Measurements from ENCODE around the gene ANAPC4. TPM values are rescaled to one million over a fixed set of nuclear protein-coding genes. Genes with fewer than 3 reads are reported as not detected.

The ANAPC4 gene
- total RNA-seq, 1 experiment from 2014 or later: 23.7 TPM

DNA sequence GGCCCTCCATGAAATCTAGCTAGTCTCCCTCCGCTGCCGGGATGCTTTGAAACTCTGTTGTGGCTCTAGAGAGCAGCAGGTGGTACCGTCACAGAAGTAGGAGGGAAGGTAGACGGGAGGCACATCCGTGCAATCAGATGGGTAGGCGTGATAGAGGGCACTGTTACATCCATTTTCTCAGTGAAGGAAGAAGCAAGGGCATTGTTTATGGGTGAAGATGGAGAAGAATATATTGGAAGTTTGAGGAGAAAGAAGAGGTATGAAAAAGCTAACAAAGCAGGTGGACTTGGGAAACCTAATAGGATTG lies 1.3 kb downstream of the ANAPC4 start:
- DNase-seq (ENCODE audit: low read depth): no peak

- DNase-seq (ENCODE audit: low read depth): no peak
Measured at GRCh38 chr4:25379591-25379990, 2.5 kb downstream of the ANAPC4 start.

DNA sequence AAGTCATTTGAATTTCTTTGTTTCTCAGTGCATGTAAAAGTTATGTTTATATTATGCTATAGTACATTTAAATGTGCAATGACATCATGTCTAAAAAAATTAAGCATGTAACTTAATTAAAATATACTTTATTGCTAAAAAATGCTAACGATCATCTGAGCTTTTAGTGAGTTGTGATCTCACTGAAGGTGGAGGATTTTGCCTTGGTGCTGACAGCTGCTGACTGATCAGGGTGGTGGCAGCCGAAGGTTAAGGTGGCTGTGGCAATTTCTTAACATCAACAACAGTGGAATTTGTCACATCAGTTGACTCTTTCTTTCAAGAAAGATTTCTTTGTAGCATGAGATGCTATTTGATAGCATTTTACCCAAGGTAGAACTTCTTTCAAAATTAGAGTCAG lies 6.6 kb downstream of the ANAPC4 start:
- no peak for DNase-seq (ENCODE audit: low read depth)

- DNase-seq (ENCODE audit: low read depth): no peak
Measured at GRCh38 chr4:25386926-25387325, 9.9 kb downstream of the ANAPC4 start.

DNA sequence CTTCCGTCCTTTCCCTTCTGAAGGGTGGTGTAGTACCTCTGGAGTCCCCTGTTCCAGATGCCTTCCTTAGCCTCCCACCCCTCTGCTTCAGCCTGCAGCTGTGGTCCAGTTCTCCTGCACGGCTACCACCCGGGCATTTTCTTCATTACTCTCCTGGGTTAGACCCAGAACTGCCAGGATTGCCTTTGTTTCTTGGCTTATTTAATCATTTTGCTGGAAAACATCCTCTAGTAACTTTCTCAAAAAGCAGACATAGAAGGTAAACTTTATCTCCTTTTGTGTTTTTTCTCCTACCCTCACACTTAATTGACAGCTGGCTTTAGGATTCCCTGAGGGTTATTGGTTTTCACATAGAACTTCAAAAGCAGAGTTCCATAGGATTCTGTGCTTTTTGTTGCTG lies 20.2 kb downstream of the ANAPC4 start:
- DNase-seq (ENCODE audit: low read depth): no peak

- no peak for DNase-seq (ENCODE audit: low read depth)
Measured at GRCh38 chr4:25399510-25399909, 22.4 kb downstream of the ANAPC4 start.

- no peak for DNase-seq (ENCODE audit: low read depth)
Measured at GRCh38 chr4:25401066-25401465, 24.0 kb downstream of the ANAPC4 start.

- no peak for DNase-seq (ENCODE audit: low read depth)
Measured at GRCh38 chr4:25402521-25402920, 25.5 kb downstream of the ANAPC4 start.

GRCh38 chr4:25403699-25404098 lies 26.6 kb downstream of the ANAPC4 start:
- DNase-seq (ENCODE audit: low read depth): no peak

- no peak for DNase-seq (ENCODE audit: low read depth)
Measured at GRCh38 chr4:25405453-25405852, 28.4 kb downstream of the ANAPC4 start.

DNA sequence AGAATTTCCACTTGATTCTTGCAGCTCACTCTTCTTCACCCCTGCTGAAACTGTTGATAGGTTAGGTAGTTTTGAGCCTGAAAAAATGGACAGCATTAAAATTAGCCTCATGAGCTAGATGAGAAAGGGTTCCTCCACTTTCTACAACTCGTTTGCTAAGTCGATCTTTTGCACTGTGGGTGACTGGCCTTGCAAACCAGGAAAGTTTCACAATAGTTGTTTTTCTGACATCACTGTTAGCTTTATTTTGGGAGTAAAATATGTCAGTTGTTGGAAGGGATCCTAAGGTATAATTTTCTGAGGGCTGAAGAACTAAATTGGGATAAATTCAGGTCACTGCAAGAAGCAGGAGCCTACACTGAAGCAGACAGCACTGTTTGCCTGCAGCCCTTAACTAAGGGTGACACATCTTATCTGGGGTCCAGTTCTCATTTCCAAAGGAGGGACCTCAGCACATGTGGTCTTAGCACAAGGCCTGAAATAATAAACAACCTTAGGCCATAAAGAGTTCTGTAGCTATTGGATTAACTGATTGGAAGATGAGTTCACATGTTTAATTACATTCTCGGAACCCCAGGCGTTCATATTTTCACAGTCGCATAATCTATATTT lies 29.1 kb downstream of the ANAPC4 start:
- no peak for DNase-seq (ENCODE audit: low read depth)

GRCh38 chr4:25410820-25411529 lies 33.9 kb downstream of the ANAPC4 start:
- DNase-seq (ENCODE audit: low read depth): no peak

DNA sequence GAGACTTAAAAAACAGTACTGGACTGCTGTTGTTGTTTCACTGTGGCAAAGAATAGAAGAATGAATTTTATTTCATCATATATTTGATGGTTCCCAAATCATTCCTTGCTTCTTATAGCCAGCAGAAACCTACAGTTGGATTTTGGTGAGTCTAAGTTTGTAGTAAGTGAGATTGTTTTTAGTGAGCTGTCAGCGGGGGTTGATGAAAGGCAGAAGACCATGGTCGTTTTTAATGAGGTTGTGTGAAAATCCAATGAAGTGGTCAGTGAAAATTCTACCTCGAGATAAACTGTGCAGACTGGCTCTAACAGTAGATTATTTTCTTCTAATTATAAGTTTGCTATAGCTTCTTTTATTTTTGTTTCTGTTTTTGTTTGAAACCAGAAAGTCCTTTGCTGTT lies 36.2 kb downstream of the ANAPC4 start:
- no peak for DNase-seq (ENCODE audit: low read depth)

GRCh38 chr4:25417014-25417413 lies 40.0 kb downstream of the ANAPC4 start:
- DNase-seq (ENCODE audit: low read depth): no peak

- DNase-seq (ENCODE audit: low read depth): no peak
Measured at GRCh38 chr4:25420931-25421330, 43.9 kb downstream of the ANAPC4 start.

GRCh38 chr4:25421816-25422525 lies 44.9 kb downstream of the ANAPC4 start:
- no peak for DNase-seq (ENCODE audit: low read depth)

- DNase-seq (ENCODE audit: low read depth): no peak
Measured at GRCh38 chr4:25423548-25423947, 46.5 kb downstream of the ANAPC4 start.

GRCh38 chr4:25424539-25425228 lies 47.6 kb downstream of the ANAPC4 start:
- DNase-seq (ENCODE audit: low read depth): no peak

GRCh38 chr4:25425361-25425760 lies 48.3 kb downstream of the ANAPC4 start:
- no peak for DNase-seq (ENCODE audit: low read depth)

- DNase-seq (ENCODE audit: low read depth): no peak
Measured at GRCh38 chr4:25427871-25428270, 50.8 kb downstream of the ANAPC4 start.

GRCh38 chr4:25430630-25431029 lies 53.6 kb downstream of the ANAPC4 start:
- no peak for DNase-seq (ENCODE audit: low read depth)

- DNase-seq (ENCODE audit: low read depth): no peak
Measured at GRCh38 chr4:25433966-25434827, 57.1 kb downstream of the ANAPC4 start.

All from RPMI7951 (cell line).